HepG2 (cell line): ENCODE data around the gene GPS1. TPM values are rescaled to one million over a fixed set of nuclear protein-coding genes. Genes with fewer than 3 reads are reported as not detected.

ENCODE experiments used
- ADNP ChIP-seq: sonication (generic); formaldehyde crosslinking; IDR thresholded peaks from 2 replicates; pipeline ENCODE4 v1.4.0; 2020; ENCODE audit warnings: missing genetic modification reagents
- MEIS1 ChIP-seq: sonication (generic); formaldehyde crosslinking; IDR thresholded peaks from 2 replicates; pipeline ENCODE4 v1.9.0; 2021; ENCODE audit warnings: mild to moderate bottlenecking, missing genetic modification reagents, moderate library complexity, borderline replicate concordance
- MLLT10 ChIP-seq: sonication (generic); formaldehyde crosslinking; IDR thresholded peaks from 2 replicates; pipeline ENCODE4 v1.4.0; 2020; ENCODE audit warnings: missing genetic modification reagents
- NFKB2 ChIP-seq: sonication (generic); formaldehyde crosslinking; IDR thresholded peaks from 2 replicates; pipeline ENCODE4 v1.4.0; 2020; ENCODE audit warnings: missing genetic modification reagents, borderline replicate concordance
- RXRA ChIP-seq: sonication (generic); formaldehyde crosslinking; IDR thresholded peaks from 2 replicates; pipeline ENCODE4 v1.5.1; 2020; ENCODE audit warnings: missing genetic modification reagents
- TBL1XR1 ChIP-seq: fragments of 150-350 bp; IDR thresholded peaks from 2 replicates; pipeline ENCODE4 v1.6.1; 2014; ENCODE audit warnings: borderline replicate concordance, low read length; ENCODE audit not compliant: partially characterized antibody
- polyA plus RNA-seq, 8 experiments: library from polyadenylated mRNA; depleted of rRNA in 3 of 8; stranded (reverse) in 7 of 8; unstranded in 1 of 8; fragments of >200 nt; fragmentation: Illumina TruSeq in 4 of 8; extraction: Trizol in 4 of 8; gene quantifications; 2 replicates each; pipeline versions ENCODE4 v1.2.1 to v1.2.3, GENCODE V29; 2011 to 2016; ENCODE audit warnings: low read depth in 4 of 8, missing spikeins in 1 of 8, mixed read lengths in 1 of 8; ENCODE audit not compliant: insufficient read depth in 1 of 8
- total RNA-seq, 5 experiments: library from RNA; depleted of rRNA; stranded (reverse); fragments of >200 nt; fragmentation: Illumina TruSeq; extraction: Trizol; gene quantifications; 2 replicates each; pipeline ENCODE4 v1.2.3, GENCODE V29; 2016; ENCODE audit warnings: low read depth in 1 of 5
- TF ChIP-seq, protein P1 (sequence below), 2 experiments: fragments of 450-650 bp in 1 of 2; sonication (generic) in 1 of 2; formaldehyde crosslinking in 1 of 2; IDR thresholded peaks; 2 replicates each; pipeline versions ENCODE4 v1.6.1 to v1.8.0; 2016 to 2022; ENCODE audit warnings: antibody characterized with exemption in 1 of 2, mild to moderate bottlenecking in 1 of 2, missing genetic modification reagents in 1 of 2
- TF ChIP-seq, protein P2 (sequence below): sonication (generic); formaldehyde crosslinking; IDR thresholded peaks from 2 replicates; pipeline ENCODE4 v1.8.1; 2022; ENCODE audit warnings: mild to moderate bottlenecking, missing genetic modification reagents
- TF ChIP-seq, protein P3 (sequence below): sonication (generic); formaldehyde crosslinking; IDR thresholded peaks from 2 replicates; pipeline ENCODE4 v1.4.0; 2020; ENCODE audit warnings: missing genetic modification reagents, borderline replicate concordance

Gene GPS1
- total and polyA plus RNA-seq, 2 of the 13 experiments (the other 11 are each of a cell fraction or from before 2014, with no cell fraction given), result 124 to 128 TPM

DNA sequence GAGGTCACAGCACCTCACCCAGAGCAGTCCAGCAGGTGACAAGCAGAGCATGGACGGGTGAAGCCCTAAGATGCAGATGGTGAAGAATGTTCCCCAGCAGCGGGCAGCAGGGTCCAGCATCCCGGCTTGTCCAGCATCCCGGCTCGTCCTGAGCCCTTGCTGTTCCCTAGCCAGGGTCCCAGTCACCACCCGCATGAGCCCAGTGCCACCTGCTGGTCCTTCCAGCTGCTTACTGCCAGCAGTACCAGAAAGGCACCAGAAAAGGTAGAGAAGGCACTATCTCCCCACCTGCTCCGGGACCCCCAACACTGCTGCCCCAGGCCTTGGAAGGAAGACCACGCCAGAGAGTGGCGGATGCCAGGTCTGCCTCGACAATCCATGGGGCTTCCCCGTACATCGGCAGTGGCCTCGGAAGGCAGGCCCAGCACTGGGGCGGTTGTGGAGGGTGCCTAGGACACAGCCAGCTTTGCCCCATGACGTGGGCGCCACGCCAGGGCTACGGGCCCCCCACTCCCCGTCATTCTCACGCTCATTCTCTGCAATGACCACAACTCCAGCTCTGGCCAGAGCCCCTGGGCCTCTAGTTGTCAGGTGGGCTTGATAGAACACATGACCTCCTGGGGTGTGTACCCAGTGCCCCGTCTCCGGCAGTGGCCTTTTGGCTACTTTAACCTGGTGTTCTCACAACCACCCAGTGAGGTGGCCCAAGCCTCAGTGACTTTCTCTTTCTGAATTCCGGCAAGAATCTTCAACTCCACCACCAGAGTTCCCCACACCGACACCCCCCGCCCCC, 30.4 kb upstream of the GPS1 start (continued):
- TF ChIP-seq, protein P1, sequence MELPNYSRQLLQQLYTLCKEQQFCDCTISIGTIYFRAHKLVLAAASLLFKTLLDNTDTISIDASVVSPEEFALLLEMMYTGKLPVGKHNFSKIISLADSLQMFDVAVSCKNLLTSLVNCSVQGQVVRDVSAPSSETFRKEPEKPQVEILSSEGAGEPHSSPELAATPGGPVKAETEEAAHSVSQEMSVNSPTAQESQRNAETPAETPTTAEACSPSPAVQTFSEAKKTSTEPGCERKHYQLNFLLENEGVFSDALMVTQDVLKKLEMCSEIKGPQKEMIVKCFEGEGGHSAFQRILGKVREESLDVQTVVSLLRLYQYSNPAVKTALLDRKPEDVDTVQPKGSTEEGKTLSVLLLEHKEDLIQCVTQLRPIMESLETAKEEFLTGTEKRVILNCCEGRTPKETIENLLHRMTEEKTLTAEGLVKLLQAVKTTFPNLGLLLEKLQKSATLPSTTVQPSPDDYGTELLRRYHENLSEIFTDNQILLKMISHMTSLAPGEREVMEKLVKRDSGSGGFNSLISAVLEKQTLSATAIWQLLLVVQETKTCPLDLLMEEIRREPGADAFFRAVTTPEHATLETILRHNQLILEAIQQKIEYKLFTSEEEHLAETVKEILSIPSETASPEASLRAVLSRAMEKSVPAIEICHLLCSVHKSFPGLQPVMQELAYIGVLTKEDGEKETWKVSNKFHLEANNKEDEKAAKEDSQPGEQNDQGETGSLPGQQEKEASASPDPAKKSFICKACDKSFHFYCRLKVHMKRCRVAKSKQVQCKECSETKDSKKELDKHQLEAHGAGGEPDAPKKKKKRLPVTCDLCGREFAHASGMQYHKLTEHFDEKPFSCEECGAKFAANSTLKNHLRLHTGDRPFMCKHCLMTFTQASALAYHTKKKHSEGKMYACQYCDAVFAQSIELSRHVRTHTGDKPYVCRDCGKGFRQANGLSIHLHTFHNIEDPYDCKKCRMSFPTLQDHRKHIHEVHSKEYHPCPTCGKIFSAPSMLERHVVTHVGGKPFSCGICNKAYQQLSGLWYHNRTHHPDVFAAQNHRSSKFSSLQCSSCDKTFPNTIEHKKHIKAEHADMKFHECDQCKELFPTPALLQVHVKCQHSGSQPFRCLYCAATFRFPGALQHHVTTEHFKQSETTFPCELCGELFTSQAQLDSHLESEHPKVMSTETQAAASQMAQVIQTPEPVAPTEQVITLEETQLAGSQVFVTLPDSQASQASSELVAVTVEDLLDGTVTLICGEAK (IDR thresholded peaks at IDR 0.05), result no peak
- TF ChIP-seq, protein P1 (CRISPR knock-in tag; IDR thresholded peaks at IDR 0.05), result peak; percentile 39; the same call in 1 of the 2 replicates
- TF ChIP-seq, protein P2, sequence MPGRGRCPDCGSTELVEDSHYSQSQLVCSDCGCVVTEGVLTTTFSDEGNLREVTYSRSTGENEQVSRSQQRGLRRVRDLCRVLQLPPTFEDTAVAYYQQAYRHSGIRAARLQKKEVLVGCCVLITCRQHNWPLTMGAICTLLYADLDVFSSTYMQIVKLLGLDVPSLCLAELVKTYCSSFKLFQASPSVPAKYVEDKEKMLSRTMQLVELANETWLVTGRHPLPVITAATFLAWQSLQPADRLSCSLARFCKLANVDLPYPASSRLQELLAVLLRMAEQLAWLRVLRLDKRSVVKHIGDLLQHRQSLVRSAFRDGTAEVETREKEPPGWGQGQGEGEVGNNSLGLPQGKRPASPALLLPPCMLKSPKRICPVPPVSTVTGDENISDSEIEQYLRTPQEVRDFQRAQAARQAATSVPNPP (CRISPR knock-in tag), result 0 out of 2 replicates have a peak, but pooled peaks have one; percentile 24
- peak; percentile 46 for TF ChIP-seq RXRA (CRISPR knock-in tag)
- no peak for TF ChIP-seq TBL1XR1
- no peak; the same call in 1 of the 2 replicates for TF ChIP-seq MEIS1
- TF ChIP-seq, protein P3, sequence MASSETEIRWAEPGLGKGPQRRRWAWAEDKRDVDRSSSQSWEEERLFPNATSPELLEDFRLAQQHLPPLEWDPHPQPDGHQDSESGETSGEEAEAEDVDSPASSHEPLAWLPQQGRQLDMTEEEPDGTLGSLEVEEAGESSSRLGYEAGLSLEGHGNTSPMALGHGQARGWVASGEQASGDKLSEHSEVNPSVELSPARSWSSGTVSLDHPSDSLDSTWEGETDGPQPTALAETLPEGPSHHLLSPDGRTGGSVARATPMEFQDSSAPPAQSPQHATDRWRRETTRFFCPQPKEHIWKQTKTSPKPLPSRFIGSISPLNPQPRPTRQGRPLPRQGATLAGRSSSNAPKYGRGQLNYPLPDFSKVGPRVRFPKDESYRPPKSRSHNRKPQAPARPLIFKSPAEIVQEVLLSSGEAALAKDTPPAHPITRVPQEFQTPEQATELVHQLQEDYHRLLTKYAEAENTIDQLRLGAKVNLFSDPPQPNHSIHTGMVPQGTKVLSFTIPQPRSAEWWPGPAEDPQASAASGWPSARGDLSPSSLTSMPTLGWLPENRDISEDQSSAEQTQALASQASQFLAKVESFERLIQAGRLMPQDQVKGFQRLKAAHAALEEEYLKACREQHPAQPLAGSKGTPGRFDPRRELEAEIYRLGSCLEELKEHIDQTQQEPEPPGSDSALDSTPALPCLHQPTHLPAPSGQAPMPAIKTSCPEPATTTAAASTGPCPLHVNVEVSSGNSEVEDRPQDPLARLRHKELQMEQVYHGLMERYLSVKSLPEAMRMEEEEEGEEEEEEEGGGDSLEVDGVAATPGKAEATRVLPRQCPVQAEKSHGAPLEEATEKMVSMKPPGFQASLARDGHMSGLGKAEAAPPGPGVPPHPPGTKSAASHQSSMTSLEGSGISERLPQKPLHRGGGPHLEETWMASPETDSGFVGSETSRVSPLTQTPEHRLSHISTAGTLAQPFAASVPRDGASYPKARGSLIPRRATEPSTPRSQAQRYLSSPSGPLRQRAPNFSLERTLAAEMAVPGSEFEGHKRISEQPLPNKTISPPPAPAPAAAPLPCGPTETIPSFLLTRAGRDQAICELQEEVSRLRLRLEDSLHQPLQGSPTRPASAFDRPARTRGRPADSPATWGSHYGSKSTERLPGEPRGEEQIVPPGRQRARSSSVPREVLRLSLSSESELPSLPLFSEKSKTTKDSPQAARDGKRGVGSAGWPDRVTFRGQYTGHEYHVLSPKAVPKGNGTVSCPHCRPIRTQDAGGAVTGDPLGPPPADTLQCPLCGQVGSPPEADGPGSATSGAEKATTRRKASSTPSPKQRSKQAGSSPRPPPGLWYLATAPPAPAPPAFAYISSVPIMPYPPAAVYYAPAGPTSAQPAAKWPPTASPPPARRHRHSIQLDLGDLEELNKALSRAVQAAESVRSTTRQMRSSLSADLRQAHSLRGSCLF (CRISPR knock-in tag), result peak; percentile 18; the same call in 1 of the 2 replicates
- no peak for TF ChIP-seq ADNP (CRISPR knock-in tag)
- no peak for TF ChIP-seq MLLT10
- TF ChIP-seq NFKB2, result peak; percentile 86; the same call in 1 of the 2 replicates
